ENCODE results near the gene IRF1. TPM values are rescaled to one million over a fixed set of nuclear protein-coding genes. Genes with fewer than 3 reads are reported as not detected.
A peak's percentile ranks its signal among the peaks of the same experiment; 100 is the strongest.

The IRF1 gene
- total RNA-seq, 2 experiments from 2014 or later, result 1,212 to 1,234 TPM

DNA sequence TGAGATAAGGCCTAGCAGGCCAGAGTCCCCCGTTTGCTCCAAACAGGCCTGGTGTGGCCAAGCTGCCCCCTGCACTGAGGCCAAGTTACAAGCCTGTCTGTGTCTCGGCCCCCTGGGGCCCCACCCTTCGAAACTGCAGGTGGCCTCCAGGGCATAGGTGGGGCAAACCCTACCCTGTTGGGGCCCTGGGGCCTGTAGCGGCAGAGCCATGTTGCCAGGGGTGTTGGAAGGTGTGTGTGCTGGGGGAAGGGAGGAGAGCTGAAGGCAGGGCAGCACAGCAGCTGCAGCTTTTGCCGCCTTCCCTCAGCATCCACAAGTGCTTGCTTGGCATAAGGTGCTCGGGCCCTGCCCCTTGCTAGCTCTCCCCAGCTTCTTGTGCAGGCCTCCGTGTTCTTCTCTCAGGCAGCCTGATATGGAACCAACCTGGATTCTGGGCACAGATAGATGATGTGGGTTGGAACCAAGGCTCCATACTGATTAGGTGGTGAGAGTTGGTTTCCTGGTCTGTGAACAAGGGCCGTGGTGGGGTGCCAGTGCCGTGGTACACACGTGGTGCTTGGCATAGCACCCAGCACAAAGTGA lies 12.7 kb downstream of the IRF1 start:
- intact Hi-C loops (cut with DNase I, micrococcal nuclease), result no loop called here
- ChIA-PET CTCF (interaction anchor here (0.9 to 4.0 kb wide), 3 partner anchors 20 to 91 kb away, joined by 3 to 20 read pairs (median 3); no protein-coding TSS in a partner anchor), POLR2A (interaction anchor here (0.5 to 25.5 kb wide), 18 partner anchors 7 to 380 kb away, joined by 3 to 1045 read pairs (median 26); partner anchors contain the start of genes IRF1 and RAD50)
- no peaks in the 10 kb centered on the region for H3K27me3 ChIP-seq (ENCODE audit: control insufficient read depth in 1 of 2, insufficient read depth in 2 of 2, low read length in 2 of 2)
- ATAC-seq (ENCODE audit: poor library complexity) (peak; percentile 12), DNase-seq (peak in 3 of 14 experiments; percentile 55 to 64 (median 57))
- H3K27ac ChIP-seq (ENCODE audit: low read depth in 1 of 2, low read length in 2 of 2), result peak overlapping the region; percentile 22 to 60
- Mint-ChIP-seq H3K4me3 (peak overlapping the region; percentile 67), H3K9me3 (no peaks in the 10 kb centered on the region), H3K27ac (peak overlapping the region; percentile 97), H3K27me3 (peaks cover 24% of the 10 kb centered on the region), H3K36me3 (ENCODE audit: low read depth) (peaks cover 90% of the 10 kb centered on the region), H3K4me1 (ENCODE audit: low read depth) (peaks cover 89% of the 10 kb centered on the region)
- peaks cover 89% of the 10 kb centered on the region for H3K4me1 ChIP-seq (ENCODE audit: insufficient read depth, low read length)
- H3K36me3 ChIP-seq (ENCODE audit: insufficient read depth, low read length), result peaks cover 12% of the 10 kb centered on the region
- TF ChIP-seq, protein P1, sequence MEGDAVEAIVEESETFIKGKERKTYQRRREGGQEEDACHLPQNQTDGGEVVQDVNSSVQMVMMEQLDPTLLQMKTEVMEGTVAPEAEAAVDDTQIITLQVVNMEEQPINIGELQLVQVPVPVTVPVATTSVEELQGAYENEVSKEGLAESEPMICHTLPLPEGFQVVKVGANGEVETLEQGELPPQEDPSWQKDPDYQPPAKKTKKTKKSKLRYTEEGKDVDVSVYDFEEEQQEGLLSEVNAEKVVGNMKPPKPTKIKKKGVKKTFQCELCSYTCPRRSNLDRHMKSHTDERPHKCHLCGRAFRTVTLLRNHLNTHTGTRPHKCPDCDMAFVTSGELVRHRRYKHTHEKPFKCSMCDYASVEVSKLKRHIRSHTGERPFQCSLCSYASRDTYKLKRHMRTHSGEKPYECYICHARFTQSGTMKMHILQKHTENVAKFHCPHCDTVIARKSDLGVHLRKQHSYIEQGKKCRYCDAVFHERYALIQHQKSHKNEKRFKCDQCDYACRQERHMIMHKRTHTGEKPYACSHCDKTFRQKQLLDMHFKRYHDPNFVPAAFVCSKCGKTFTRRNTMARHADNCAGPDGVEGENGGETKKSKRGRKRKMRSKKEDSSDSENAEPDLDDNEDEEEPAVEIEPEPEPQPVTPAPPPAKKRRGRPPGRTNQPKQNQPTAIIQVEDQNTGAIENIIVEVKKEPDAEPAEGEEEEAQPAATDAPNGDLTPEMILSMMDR (IDR thresholded peaks at IDR 0.05), result no peak
- H3K9me3 ChIP-seq (ENCODE audit: control insufficient read depth in 1 of 2, insufficient read depth in 1 of 2, low read length in 2 of 2), result no peaks in the 10 kb centered on the region
- H3K4me3 ChIP-seq (ENCODE audit: low read length), result no peak overlapping the region

DNA sequence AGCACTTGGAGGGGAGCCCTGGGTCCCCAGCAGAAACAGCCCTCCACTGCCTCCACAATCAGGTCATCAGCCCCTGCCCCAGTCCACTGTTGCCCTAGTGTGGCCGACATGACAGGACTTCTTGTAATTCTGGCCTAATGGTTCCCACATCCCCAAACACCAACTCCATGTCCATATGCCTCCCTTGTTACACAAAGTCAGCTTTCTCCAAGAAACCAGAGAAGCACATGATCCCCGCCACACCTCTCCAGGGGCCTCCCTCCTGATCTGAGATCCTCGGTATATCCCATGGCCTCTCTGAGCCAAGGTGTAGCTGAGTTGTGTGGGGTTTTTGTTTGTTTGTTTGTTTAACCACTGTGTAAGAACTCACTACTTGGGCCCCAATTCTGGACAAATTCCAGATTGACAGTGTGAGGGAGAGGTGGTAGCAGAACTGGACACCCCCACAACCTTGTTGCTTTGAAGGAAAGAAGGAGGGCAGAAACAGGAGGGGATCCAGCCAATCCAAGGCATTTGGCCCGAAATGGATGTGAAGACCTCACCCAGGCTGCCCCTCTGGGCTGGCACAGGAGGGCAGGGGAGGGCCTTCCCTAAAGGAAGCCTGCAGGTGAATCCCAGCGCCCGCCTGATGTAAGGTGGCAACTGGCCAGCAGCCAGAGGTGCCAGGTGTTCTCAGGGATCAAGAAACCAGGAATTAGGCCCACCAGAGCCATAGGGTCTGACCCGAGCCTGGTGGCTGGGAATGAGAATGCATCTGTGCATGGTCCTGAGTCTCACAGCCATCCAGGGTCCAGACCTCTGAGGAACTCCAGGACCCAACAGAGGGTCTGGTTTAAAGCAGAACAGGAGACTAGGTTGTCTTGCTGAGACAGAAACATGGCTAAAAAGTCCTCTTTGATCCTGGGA lies 13.4 kb downstream of the IRF1 start:
- H3K27me3 Mint-ChIP-seq, result peaks cover 24% of the 10 kb centered on the region
- H3K27ac Mint-ChIP-seq, result peak overlapping the region; percentile 97
- Histone ChIP-seq H3K27ac (ENCODE audit: low read depth in 1 of 2, low read length in 2 of 2) (peak overlapping the region; percentile 4 to 22), H3K27me3 (ENCODE audit: control insufficient read depth in 1 of 2, insufficient read depth in 2 of 2, low read length in 2 of 2) (no peaks in the 10 kb centered on the region), H3K4me1 (ENCODE audit: insufficient read depth, low read length) (peaks cover 95% of the 10 kb centered on the region), H3K36me3 (ENCODE audit: insufficient read depth, low read length) (peaks cover 7% of the 10 kb centered on the region), H3K4me3 (ENCODE audit: low read length) (no peak overlapping the region), H3K9me3 (ENCODE audit: control insufficient read depth in 1 of 2, insufficient read depth in 1 of 2, low read length in 2 of 2) (no peaks in the 10 kb centered on the region)
- ChIA-PET CTCF (interaction anchor here (0.9 to 4.0 kb wide), 3 partner anchors 13 to 91 kb away, joined by 3 to 20 read pairs (median 9); partner anchors contain the start of gene IRF1), POLR2A (interaction anchor here (1.0 to 25.5 kb wide), 14 partner anchors 13 to 90 kb away, joined by 3 to 1045 read pairs (median 38); partner anchors contain the start of genes IRF1 and RAD50)
- ATAC-seq (ENCODE audit: poor library complexity) (peak; percentile 3), DNase-seq (peak in 4 of 14 experiments; percentile 1 to 51 (median 38))
- H3K36me3 Mint-ChIP-seq (ENCODE audit: low read depth), result peaks cover 84% of the 10 kb centered on the region
- H3K4me1 Mint-ChIP-seq (ENCODE audit: low read depth), result peaks cover 92% of the 10 kb centered on the region
- TF ChIP-seq, protein P1 (IDR thresholded peaks at IDR 0.05), result no peak
- peak overlapping the region; percentile 67 for H3K4me3 Mint-ChIP-seq
- H3K9me3 Mint-ChIP-seq, result no peaks in the 10 kb centered on the region
- intact Hi-C loops (cut with DNase I, micrococcal nuclease), result no loop called here

Data from CD4-positive, alpha-beta T cell (primary cell).